ENCODE results near the gene SPIRE1. TPM values are rescaled to one million over a fixed set of nuclear protein-coding genes. Genes with fewer than 3 reads are reported as not detected.
"Not testable (repeated sequence)": the region's sequence is repeated elsewhere in the genome, so short reads cannot be mapped to it uniquely, and the experiment has no call there.

SPIRE1 gene
- polyA plus RNA-seq, 3 donors from 2014 or later, result 2.1 to 3.5 TPM; not detected in 1

- not testable (repeated sequence) for DNase-seq; H3K27me3 Mint-ChIP-seq (ENCODE audit: low read depth in 3 of 3); H3K36me3 Mint-ChIP-seq
Measured at GRCh38 chr18:12551466-12551865, 106.4 kb downstream of the SPIRE1 start.

GRCh38 chr18:12543697-12544096 lies 114.2 kb downstream of the SPIRE1 start:
- no peak for DNase-seq
- H3K4me1 Mint-ChIP-seq, result peaks cover 2 to 10% of the 10 kb centered on the region in 2 donors
- H3K4me3 Mint-ChIP-seq, result no peak overlapping the region
- H3K36me3 Mint-ChIP-seq, result peaks cover 3 to 5% (median 4%) of the 10 kb centered on the region in 3 donors
- no peak overlapping the region for H3K27ac Mint-ChIP-seq
- peaks cover 0 to 2% (median 0%) of the 10 kb centered on the region in 3 donors for H3K27me3 Mint-ChIP-seq (ENCODE audit: low read depth in 3 of 3)
- peaks cover 4 to 21% (median 14%) of the 10 kb centered on the region in 6 donors for H3K9me3 Mint-ChIP-seq

More at GRCh38 chr18:12551466-12551865, 106.4 kb downstream of the SPIRE1 start:
- peaks cover 8 to 11% of the 10 kb centered on the region in 2 donors for H3K4me1 Mint-ChIP-seq
- H3K4me3 Mint-ChIP-seq, H3K27ac Mint-ChIP-seq: not testable (repeated sequence)
- H3K9me3 Mint-ChIP-seq, result peaks cover 2 to 18% (median 15%) of the 10 kb centered on the region in 6 donors

- peaks cover 3 to 5% (median 4%) of the 10 kb centered on the region in 3 donors for H3K36me3 Mint-ChIP-seq
Measured at GRCh38 chr18:12540751-12541150, 117.2 kb downstream of the SPIRE1 start.

GRCh38 chr18:12539158-12539557 lies 118.7 kb downstream of the SPIRE1 start:
- DNase-seq; H3K27me3 Mint-ChIP-seq (ENCODE audit: low read depth in 3 of 3); H3K4me1 Mint-ChIP-seq; H3K27ac Mint-ChIP-seq; H3K4me3 Mint-ChIP-seq; H3K36me3 Mint-ChIP-seq: not testable (repeated sequence)
- H3K9me3 Mint-ChIP-seq, result peaks cover 4 to 21% (median 14%) of the 10 kb centered on the region in 6 donors

More at GRCh38 chr18:12540751-12541150, 117.2 kb downstream of the SPIRE1 start:
- Mint-ChIP-seq H3K4me1 (peaks cover 2 to 10% of the 10 kb centered on the region in 2 donors), H3K27me3 (ENCODE audit: low read depth in 3 of 3) (peaks cover 0 to 2% (median 0%) of the 10 kb centered on the region in 3 donors), H3K4me3 (no peak overlapping the region), H3K9me3 (peaks cover 4 to 21% (median 14%) of the 10 kb centered on the region in 6 donors), H3K27ac (no peak overlapping the region)
- no peak for DNase-seq

GRCh38 chr18:12534820-12535219 lies 123.1 kb downstream of the SPIRE1 start:
- no peak overlapping the region for H3K4me3 Mint-ChIP-seq
- H3K36me3 Mint-ChIP-seq, result peaks cover 0 to 4% (median 0%) of the 10 kb centered on the region in 3 donors
- H3K27me3 Mint-ChIP-seq (ENCODE audit: low read depth in 3 of 3), result no peaks in the 10 kb centered on the region
- H3K4me1 Mint-ChIP-seq, result no peaks in the 10 kb centered on the region
- peaks cover 0 to under 1% (median 0%) of the 10 kb centered on the region in 6 donors for H3K9me3 Mint-ChIP-seq
- no peak for DNase-seq
- H3K27ac Mint-ChIP-seq, result no peak overlapping the region

GRCh38 chr18:12532661-12533060 lies 125.2 kb downstream of the SPIRE1 start:
- Mint-ChIP-seq H3K27me3 (ENCODE audit: low read depth in 3 of 3) (peaks cover 0 to 2% (median 0%) of the 10 kb centered on the region in 3 donors), H3K4me1 (no peaks in the 10 kb centered on the region), H3K4me3 (no peak overlapping the region), H3K9me3 (no peaks in the 10 kb centered on the region), H3K27ac (no peak overlapping the region), H3K36me3 (peaks cover 0 to 4% (median 0%) of the 10 kb centered on the region in 3 donors)
- no peak for DNase-seq

GRCh38 chr18:12531749-12532148 lies 126.2 kb downstream of the SPIRE1 start:
- DNase-seq, result no peak
- no peak overlapping the region for H3K27ac Mint-ChIP-seq
- H3K9me3 Mint-ChIP-seq, result no peaks in the 10 kb centered on the region
- no peaks in the 10 kb centered on the region for H3K4me1 Mint-ChIP-seq
- H3K36me3 Mint-ChIP-seq, result peaks cover 0 to 4% (median 0%) of the 10 kb centered on the region in 3 donors
- no peak overlapping the region for H3K4me3 Mint-ChIP-seq
- H3K27me3 Mint-ChIP-seq (ENCODE audit: low read depth in 3 of 3), result peaks cover 0 to 3% (median 0%) of the 10 kb centered on the region in 3 donors

- DNase-seq, result no peak
- H3K4me3 Mint-ChIP-seq, result no peak overlapping the region
- H3K36me3 Mint-ChIP-seq, result no peaks in the 10 kb centered on the region
- H3K27ac Mint-ChIP-seq, result no peak overlapping the region
- no peaks in the 10 kb centered on the region for H3K4me1 Mint-ChIP-seq
- H3K9me3 Mint-ChIP-seq, result no peaks in the 10 kb centered on the region
- peaks cover 0 to 4% (median 2%) of the 10 kb centered on the region in 3 donors for H3K27me3 Mint-ChIP-seq (ENCODE audit: low read depth in 3 of 3)
Measured at GRCh38 chr18:12520442-12520992, 137.4 kb downstream of the SPIRE1 start.

- Mint-ChIP-seq H3K4me1 (no peaks in the 10 kb centered on the region), H3K9me3 (no peaks in the 10 kb centered on the region), H3K27ac (no peak overlapping the region), H3K27me3 (ENCODE audit: low read depth in 3 of 3) (peaks cover 0 to 4% (median 2%) of the 10 kb centered on the region in 3 donors), H3K36me3 (no peaks in the 10 kb centered on the region), H3K4me3 (no peak overlapping the region)
- no peak for DNase-seq
Measured at GRCh38 chr18:12518832-12519531, 138.9 kb downstream of the SPIRE1 start.

- H3K4me1 Mint-ChIP-seq, result no peaks in the 10 kb centered on the region
- H3K9me3 Mint-ChIP-seq, result no peaks in the 10 kb centered on the region
- peaks cover 0 to 4% (median 2%) of the 10 kb centered on the region in 3 donors for H3K27me3 Mint-ChIP-seq (ENCODE audit: low read depth in 3 of 3)
Measured at GRCh38 chr18:12518326-12518725, 139.6 kb downstream of the SPIRE1 start.

GRCh38 chr18:12517142-12517825 lies 140.6 kb downstream of the SPIRE1 start:
- Mint-ChIP-seq H3K27me3 (ENCODE audit: low read depth in 3 of 3) (peaks cover 0 to 4% (median 2%) of the 10 kb centered on the region in 3 donors), H3K4me3 (no peak overlapping the region), H3K27ac (no peak overlapping the region), H3K9me3 (no peaks in the 10 kb centered on the region), H3K4me1 (no peaks in the 10 kb centered on the region), H3K36me3 (no peaks in the 10 kb centered on the region)
- DNase-seq, result no peak

More at GRCh38 chr18:12518326-12518725, 139.6 kb downstream of the SPIRE1 start:
- H3K4me3 Mint-ChIP-seq, result no peak overlapping the region
- H3K36me3 Mint-ChIP-seq, result no peaks in the 10 kb centered on the region
- DNase-seq, result no peak
- H3K27ac Mint-ChIP-seq, result no peak overlapping the region

- no peak for DNase-seq
- Mint-ChIP-seq H3K27me3 (ENCODE audit: low read depth in 3 of 3) (peaks cover 0 to 2% (median 2%) of the 10 kb centered on the region in 3 donors), H3K4me1 (no peaks in the 10 kb centered on the region), H3K9me3 (no peaks in the 10 kb centered on the region), H3K27ac (no peak overlapping the region), H3K4me3 (no peak overlapping the region), H3K36me3 (no peaks in the 10 kb centered on the region)
Measured at GRCh38 chr18:12516049-12516630, 141.8 kb downstream of the SPIRE1 start.

- Mint-ChIP-seq H3K36me3 (no peaks in the 10 kb centered on the region), H3K9me3 (no peaks in the 10 kb centered on the region), H3K4me3 (no peak overlapping the region), H3K27me3 (ENCODE audit: low read depth in 3 of 3) (peaks cover 0 to 2% (median 2%) of the 10 kb centered on the region in 3 donors), H3K27ac (no peak overlapping the region), H3K4me1 (no peaks in the 10 kb centered on the region)
- no peak for DNase-seq
Measured at GRCh38 chr18:12515550-12515949, 142.4 kb downstream of the SPIRE1 start.

Measured in immature natural killer cell (primary cell).